A673 (cell line): ENCODE data around the gene GALNS.

Experiments
- CTCF ChIP-seq: fragments of 300-800, 200-600 bp; sonication (generic); conservative IDR thresholded peaks from 2 replicates; pipeline ENCODE4 v1.5.1; 2017; ENCODE audit warnings: low read depth, mild to moderate bottlenecking, antibody characterized with exemption, low read length, moderate library complexity, mixed read lengths
- EZH2 ChIP-seq: fragments of 200-600 bp; sonication (generic); IDR thresholded peaks from 2 replicates; pipeline ENCODE4 v1.6.1; 2017; ENCODE audit warnings: borderline replicate concordance, low read depth, mild to moderate bottlenecking, mixed read lengths, antibody characterized with exemption, low read length; ENCODE audit not compliant: poor library complexity, severe bottlenecking

- no peak for TF ChIP-seq CTCF
- no peak for TF ChIP-seq EZH2
Measured at GRCh38 chr16:88897696-88898425, 41.1 kb upstream of the GALNS start.
